Osteocyte (in vitro differentiated cells): Measurements from ENCODE around the gene RAB8B. TPM values are rescaled to one million over a fixed set of nuclear protein-coding genes. Genes with fewer than 3 reads are reported as not detected.

ENCODE experiments used
- DNase-seq: peaks from one replicate; pipeline ENCODE4 v3.0.0; 2021; ENCODE audit warnings: mixed read lengths; ENCODE audit not compliant: unreplicated experiment; ENCODE audit errors: extremely low spot score
- H3K27ac Mint-ChIP-seq: one replicate; pipeline ENCODE4 v1.8.0; 2021; ENCODE audit warnings: mild to moderate bottlenecking, mixed read lengths; ENCODE audit not compliant: unreplicated experiment
- H3K27me3 Mint-ChIP-seq: one replicate; pipeline ENCODE4 v1.8.0; 2021; ENCODE audit warnings: mixed read lengths; ENCODE audit not compliant: unreplicated experiment
- H3K36me3 Mint-ChIP-seq: one replicate; pipeline ENCODE4 v1.8.0; 2021; ENCODE audit warnings: mixed read lengths; ENCODE audit not compliant: unreplicated experiment
- H3K4me1 Mint-ChIP-seq: one replicate; pipeline ENCODE4 v1.8.0; 2021; ENCODE audit warnings: mixed read lengths; ENCODE audit not compliant: unreplicated experiment
- H3K4me3 Mint-ChIP-seq: one replicate; pipeline ENCODE4 v1.8.0; 2021; ENCODE audit warnings: mild to moderate bottlenecking, moderate library complexity, mixed read lengths; ENCODE audit not compliant: unreplicated experiment
- H3K9me3 Mint-ChIP-seq: one replicate; pipeline ENCODE4 v1.8.0; 2021; ENCODE audit warnings: mixed read lengths; ENCODE audit not compliant: unreplicated experiment
- CTCF ChIP-seq: fragments of 200-600 bp; sonication (generic); IDR thresholded peaks from 2 replicates; pipeline ENCODE4 v1.5.0; 2021; ENCODE audit warnings: antibody characterized with exemption, mild to moderate bottlenecking, moderate library complexity
- total RNA-seq: library from RNA; stranded (reverse); gene quantifications from 2 replicates; pipeline ENCODE4 v1.2.1, GENCODE V29; 2021

The RAB8B gene
- total RNA-seq, 1 donor from 2014 or later, result 29.8 TPM

- DNase-seq, result no peak
- TF ChIP-seq CTCF, result no peak
- no peak overlapping the region for H3K27ac Mint-ChIP-seq
- peaks cover 6% of the 10 kb centered on the region for H3K4me1 Mint-ChIP-seq
- no peaks in the 10 kb centered on the region for H3K27me3 Mint-ChIP-seq
- no peak overlapping the region for H3K4me3 Mint-ChIP-seq
- no peaks in the 10 kb centered on the region for H3K9me3 Mint-ChIP-seq
- H3K36me3 Mint-ChIP-seq, result peaks cover 34% of the 10 kb centered on the region
These were observed 74.1 kb downstream of the RAB8B start for GRCh38 chr15:63263519-63263918.

GRCh38 chr15:63264688-63265293 is 75.4 kb downstream of the RAB8B start:
- peak overlapping the region; percentile 35 for H3K27ac Mint-ChIP-seq
- H3K4me3 Mint-ChIP-seq, result no peak overlapping the region
- no peaks in the 10 kb centered on the region for H3K27me3 Mint-ChIP-seq
- no peak for DNase-seq
- H3K36me3 Mint-ChIP-seq, result peaks cover 34% of the 10 kb centered on the region
- peaks cover 6% of the 10 kb centered on the region for H3K4me1 Mint-ChIP-seq
- TF ChIP-seq CTCF, result no peak
- no peaks in the 10 kb centered on the region for H3K9me3 Mint-ChIP-seq

GRCh38 chr15:63274427-63274826 is 85.0 kb downstream of the RAB8B start:
- H3K4me3 Mint-ChIP-seq, result no peak overlapping the region
- H3K36me3 Mint-ChIP-seq, result peaks cover 3% of the 10 kb centered on the region
- H3K4me1 Mint-ChIP-seq, result peaks cover 22% of the 10 kb centered on the region
- TF ChIP-seq CTCF, result no peak
- no peaks in the 10 kb centered on the region for H3K27me3 Mint-ChIP-seq
- H3K27ac Mint-ChIP-seq, result peak overlapping the region; percentile 28
- DNase-seq, result no peak
- H3K9me3 Mint-ChIP-seq, result no peaks in the 10 kb centered on the region

- H3K36me3 Mint-ChIP-seq, result peaks cover 5% of the 10 kb centered on the region
- no peaks in the 10 kb centered on the region for H3K27me3 Mint-ChIP-seq
- peak overlapping the region; percentile 92 for H3K27ac Mint-ChIP-seq
- no peak for DNase-seq
- no peaks in the 10 kb centered on the region for H3K9me3 Mint-ChIP-seq
- peak overlapping the region; percentile 87 for H3K4me3 Mint-ChIP-seq
- H3K4me1 Mint-ChIP-seq, result peaks cover 22% of the 10 kb centered on the region
- no peak for TF ChIP-seq CTCF
These were observed 87.1 kb downstream of the RAB8B start for GRCh38 chr15:63276342-63277037.

GRCh38 chr15:63277038-63277892 is 87.9 kb downstream of the RAB8B start, which contains the start of gene APH1B:
Gene APH1B, plus strand, starts transcription at chr15:63277605. Its CDS starts 19 bp downstream, at chr15:63277624.
- Mint-ChIP-seq H3K9me3 (no peaks in the 10 kb centered on the region), H3K4me1 (peaks cover 22% of the 10 kb centered on the region), H3K27ac (peak within 1 kb of the TSS; percentile 92), H3K27me3 (no peaks in the 10 kb centered on the region), H3K36me3 (peaks cover 5% of the 10 kb centered on the region), H3K4me3 (peak within 1 kb of the TSS; percentile 87)
- TF ChIP-seq CTCF, result peak; percentile 18
- DNase-seq, result peak; percentile 91
